ENCODE measurements around the gene MPO.

MPO gene

GRCh38 chr17:58229384-58229783 is 51.4 kb downstream of the MPO start:
- no peak for DNase-seq

- no peak for DNase-seq
Observed at GRCh38 chr17:58228679-58229078, 52.1 kb downstream of the MPO start.

GRCh38 chr17:58227733-58228132 is 53.0 kb downstream of the MPO start:
- no peak for DNase-seq

GRCh38 chr17:58224315-58224714 is 56.4 kb downstream of the MPO start:
- DNase-seq = no peak

All from T-helper 1 cell (primary cell).